C4-2B (cell line): ENCODE measurements around the gene DNAAF8.

Experiments
- CTCF ChIP-seq: fragments of 450-650 bp; conservative IDR thresholded peaks from 2 replicates; pipeline ENCODE4 v1.5.1; 2017; ENCODE audit warnings: mild to moderate bottlenecking
- ZFX ChIP-seq: fragments of 450-650 bp; IDR thresholded peaks from 2 replicates; pipeline ENCODE4 v1.6.1; 2017

DNA sequence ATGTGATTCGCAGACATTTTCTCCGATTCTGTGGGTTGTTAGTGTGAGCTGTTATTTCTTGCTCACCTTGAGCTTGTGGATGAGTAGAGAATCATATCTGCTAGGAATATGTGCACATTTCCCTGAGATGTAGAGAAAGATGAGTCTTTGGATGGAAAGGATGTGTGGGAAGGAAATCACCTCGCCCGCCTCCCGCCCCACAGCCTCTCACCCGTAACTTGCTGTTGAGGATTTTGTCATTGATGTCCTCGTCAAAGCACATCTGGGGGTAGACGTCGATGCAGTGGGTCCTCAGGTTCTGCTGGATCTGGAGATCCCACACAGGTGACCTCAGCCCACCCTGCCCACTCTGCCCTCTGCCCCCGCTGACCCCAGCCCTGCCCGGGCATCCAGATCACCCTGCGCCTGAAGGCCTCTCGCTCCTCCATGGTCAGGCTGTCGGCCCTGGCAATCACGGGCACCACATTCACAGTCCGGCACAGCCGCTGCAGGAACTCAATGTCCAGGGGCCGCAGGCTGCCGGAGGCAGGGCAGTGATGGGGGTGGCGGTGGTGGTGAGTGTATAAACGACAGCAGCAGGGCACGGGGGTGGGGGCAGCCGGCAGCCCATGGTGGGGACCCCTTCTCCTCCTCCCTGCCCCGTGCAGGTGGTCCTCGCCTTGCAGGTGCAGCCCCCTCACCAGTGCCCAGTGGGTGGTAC is 49.1 kb downstream of the DNAAF8 start:
- TF ChIP-seq CTCF (no peak), ZFX (no peak)
